HCT116 (cell line): ENCODE measurements around the gene GRPR.

Source experiments
- CTCF ChIP-seq, 3 experiments: fragments of 200-600 bp in 1 of 3; sonication (generic) in 1 of 3; IDR thresholded peaks in 2 of 3; conservative IDR thresholded peaks in 1 of 3; 2 replicates each; pipeline ENCODE4 v1.5.1; 2012 to 2017; ENCODE audit warnings: low read depth in 2 of 3, low read length in 2 of 3, antibody characterized with exemption in 1 of 3, borderline replicate concordance in 1 of 3, control low read depth in 1 of 3, mild to moderate bottlenecking in 1 of 3, mixed read lengths in 1 of 3, mixed run types in 1 of 3, moderate library complexity in 1 of 3; ENCODE audit not compliant: insufficient read depth in 1 of 3
- SP1 ChIP-seq: IDR thresholded peaks from 2 replicates; pipeline ENCODE4 v1.6.1; 2012; ENCODE audit warnings: low read depth

- no peak for TF ChIP-seq CTCF (IDR thresholded peaks at IDR 0.05 in 2 of 3, conservative IDR thresholded peaks at IDR 0.05 in 1 of 3; ENCODE audit: borderline replicate concordance in 1 of 3, insufficient read depth in 1 of 3, low read depth in 2 of 3, low read length in 2 of 3)
- no peak for TF ChIP-seq SP1
Measured at GRCh38 chrX:16191605-16192004, 68.2 kb downstream of the GRPR start.
